Activated T-cell treated with anti-CD3 and anti-CD28 coated beads for 48 hours (primary cell): Measurements from ENCODE around the gene LSM7.
"Not testable (repeated sequence)": the region's sequence is repeated elsewhere in the genome, so short reads cannot be mapped to it uniquely, and the experiment has no call there.

Source experiments
- DNase-seq: peaks from one replicate; pipeline ENCODE4 v3.0.0-alpha.2; 2020; ENCODE audit warnings: low read depth

The LSM7 gene

DNA sequence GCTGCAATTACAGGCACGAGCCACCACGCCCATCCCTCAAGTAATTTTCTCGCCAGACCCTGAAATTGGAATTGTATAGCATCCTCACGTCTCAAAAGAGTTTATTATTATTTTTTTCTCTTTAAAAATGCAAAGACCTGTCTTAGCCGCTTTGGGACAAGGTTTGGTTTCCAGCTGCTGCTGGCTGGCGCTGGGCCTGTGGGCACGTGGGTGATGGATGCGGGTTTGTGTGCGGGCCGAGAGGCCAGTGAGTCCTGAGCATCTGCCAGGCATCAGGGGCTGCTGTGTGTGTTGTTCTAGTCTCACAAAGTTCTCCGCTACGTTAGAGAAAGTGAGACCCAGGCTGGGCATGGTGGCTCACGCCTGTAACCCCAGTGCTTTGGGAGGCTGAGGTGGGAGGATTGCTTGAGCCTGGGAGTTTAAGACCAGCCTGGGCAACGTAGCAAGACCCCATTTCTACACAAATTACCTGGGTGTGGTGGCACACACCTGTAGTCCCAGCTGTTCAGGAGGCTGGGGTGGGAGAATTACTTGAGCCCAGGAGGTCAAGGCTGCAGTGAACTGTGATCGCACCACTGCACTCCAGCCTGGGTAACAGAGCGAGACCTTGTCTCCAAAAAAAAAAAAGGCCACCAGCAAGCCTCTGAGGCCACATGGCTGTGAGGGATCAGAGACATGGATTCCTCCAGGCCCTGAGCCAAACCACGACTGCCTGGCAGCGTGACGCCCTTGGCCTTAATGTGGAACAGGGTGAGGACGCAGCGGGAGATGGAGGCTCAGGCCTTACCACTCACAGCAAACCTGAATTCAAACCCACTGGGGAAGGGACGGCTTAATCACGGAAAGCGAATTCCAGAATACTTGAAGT lies 27.0 kb upstream of the LSM7 start:
- DNase-seq, result no peak

DNA sequence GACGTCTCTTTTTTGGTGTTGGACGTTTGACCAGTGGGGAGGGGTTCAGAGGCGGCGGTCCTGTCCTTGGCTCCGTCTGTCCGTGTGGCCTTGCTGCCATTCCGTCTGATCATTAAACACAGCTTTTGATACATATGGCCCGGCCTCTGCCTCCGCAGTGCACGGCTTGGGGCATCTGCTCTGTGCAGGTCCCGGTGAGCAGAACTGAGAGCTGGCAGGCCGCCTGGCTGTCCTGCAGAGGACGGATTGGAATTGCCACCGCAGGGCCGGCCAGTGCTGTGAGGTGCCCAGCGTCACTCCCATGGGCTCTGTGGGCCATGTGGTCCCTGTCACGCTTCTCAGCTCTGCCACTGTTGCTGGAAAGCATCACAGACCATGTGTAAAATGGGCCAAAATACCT lies 26.3 kb upstream of the LSM7 start:
- no peak for DNase-seq

DNA sequence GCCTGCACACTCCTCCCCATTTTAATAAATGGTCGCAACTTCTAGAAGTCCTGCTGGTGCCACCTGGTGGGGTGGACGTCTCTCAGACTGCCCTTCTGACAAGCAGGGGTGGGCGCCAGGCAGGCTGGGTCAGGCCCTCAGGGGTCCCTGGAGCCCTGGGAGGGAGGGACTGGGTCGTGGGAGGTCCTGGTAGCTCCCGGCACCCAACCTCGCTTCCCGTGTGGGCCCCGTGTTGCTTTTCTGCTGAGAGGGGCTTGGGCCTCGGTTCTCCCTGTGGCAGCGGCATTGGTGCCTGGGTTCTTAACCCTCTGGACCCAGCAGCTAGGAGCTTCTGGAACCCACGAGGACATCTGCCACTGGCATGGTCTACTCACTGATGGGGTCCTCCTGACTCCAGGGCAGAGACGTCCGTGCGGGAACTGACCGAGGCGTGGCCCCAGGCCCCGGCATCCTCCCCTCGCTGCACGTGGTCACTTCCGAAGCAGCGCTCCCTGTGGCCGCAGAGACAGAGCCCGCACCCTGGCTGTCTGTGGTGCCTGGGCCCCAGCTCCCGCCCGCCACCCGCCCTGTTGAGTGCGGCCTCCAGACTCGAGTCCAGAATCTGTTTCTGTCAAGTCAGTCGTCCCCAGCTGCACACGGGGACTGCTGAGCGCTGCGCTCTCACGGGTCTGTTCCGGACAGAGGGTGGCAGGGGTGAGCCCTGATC lies 25.7 kb upstream of the LSM7 start:
- no peak for DNase-seq

DNA sequence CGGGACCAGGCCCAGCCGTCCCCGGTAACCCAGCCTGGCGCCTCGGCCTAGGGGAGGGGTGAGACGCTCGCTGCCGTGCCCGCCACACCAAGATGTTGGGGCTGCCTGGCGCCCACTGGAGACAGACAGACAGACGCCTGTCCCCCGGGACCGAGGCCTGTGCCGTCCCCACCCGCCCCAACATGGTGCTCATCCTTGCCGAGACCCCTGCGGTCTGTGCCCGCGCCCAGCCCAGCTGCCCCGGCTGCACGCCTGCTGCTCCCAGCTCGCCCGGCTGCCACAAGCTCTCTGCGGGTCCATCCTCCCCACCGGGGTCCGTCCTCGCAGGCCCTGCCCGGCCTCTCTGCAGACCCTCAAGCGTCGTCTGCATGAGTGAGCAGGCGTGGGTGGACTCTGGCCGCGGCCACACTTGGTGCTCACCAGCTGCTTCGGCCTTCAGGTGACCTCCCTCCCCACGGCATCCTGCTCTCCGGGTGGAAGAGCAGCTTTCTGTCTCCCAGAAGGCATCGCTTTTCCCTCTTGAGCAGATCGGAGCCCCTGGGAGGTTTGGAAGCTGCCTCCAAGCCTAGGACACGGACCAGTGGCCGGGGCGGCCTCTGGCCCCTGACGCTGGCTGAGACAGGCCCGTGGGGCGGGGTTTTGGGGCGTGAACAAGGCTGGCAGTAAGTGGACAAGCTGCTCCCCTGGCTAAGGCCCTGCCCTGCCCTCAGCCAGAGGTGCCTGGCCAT lies 24.9 kb upstream of the LSM7 start:
- DNase-seq, result no peak

DNA sequence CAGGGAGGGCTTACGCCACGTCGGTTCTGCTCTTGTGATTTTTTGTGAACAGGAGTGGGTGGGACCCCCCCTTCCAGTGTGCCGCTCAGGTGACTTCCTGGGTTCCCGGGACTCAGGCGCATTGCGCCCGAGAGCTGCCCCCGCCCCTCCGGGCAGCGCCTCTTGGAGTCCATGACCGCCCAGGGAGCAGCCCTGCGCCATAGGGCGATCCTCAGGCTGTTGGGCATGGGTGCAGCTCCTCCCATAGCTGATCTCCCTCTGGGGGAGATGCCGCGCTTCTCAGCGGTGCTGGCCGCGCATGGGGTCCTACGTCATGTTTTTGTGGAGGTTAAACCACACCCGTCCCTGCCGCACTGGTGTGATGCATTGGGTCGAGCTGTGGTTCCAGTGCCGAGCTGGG lies 23.7 kb upstream of the LSM7 start:
- no peak for DNase-seq

DNA sequence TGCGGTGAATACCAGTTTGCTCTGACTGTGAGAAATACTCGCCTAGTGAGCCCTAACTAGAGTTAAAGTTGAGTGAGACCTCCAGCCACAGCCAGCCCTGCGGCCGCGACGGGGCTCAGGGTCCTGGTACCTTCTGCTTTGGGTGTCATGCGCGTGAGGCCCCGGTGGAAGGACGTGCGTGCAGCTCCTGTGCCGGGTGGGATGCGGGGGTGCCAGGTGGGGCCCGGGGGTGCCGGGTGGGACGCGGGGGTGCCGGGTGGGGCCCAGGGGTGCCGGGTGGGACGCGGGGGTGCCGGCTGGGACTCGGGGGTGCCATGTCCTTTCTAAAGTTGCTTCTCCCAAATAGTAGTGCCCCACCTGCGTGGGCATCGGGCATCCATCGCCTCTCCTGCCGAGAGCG lies 23.2 kb upstream of the LSM7 start:
- no peak for DNase-seq

DNA sequence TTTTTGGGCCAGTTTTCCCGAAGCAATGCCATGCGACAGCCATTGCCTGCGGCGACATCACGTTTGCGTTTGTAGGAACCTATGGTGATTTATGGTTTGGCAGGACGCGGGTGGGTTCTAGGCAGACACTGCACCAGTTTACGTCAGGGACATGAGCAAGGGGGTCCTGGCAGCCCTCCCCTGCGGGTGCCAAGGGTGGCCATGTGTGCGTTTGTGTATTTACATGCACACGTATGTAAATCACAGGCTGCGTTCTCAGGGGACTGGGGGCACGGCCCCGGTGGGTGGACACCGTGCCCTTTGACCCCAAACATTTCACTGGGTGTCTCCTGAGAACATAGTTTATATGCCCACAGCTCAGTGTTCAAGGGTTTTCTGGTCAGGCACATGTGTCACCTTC lies 22.3 kb upstream of the LSM7 start:
- no peak for DNase-seq

DNA sequence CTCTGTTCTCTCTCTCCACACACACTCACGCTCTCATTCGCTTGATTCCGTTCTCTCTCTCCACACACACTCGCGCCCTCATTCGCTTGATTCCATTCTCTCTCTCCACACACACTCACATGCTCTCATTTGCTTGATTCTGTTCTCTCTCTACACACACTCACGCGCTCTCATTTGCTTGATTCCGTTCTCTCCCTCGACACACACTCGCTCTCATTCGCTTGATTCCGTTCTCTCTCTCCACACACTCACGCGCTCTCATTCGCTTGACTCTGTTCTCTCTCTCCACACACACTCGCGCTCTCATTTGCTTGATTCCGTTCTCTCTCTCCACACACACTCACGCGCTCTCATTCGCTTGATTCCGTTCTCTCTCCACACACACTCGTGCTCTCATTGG lies 21.4 kb upstream of the LSM7 start:
- not testable (repeated sequence) for DNase-seq

DNA sequence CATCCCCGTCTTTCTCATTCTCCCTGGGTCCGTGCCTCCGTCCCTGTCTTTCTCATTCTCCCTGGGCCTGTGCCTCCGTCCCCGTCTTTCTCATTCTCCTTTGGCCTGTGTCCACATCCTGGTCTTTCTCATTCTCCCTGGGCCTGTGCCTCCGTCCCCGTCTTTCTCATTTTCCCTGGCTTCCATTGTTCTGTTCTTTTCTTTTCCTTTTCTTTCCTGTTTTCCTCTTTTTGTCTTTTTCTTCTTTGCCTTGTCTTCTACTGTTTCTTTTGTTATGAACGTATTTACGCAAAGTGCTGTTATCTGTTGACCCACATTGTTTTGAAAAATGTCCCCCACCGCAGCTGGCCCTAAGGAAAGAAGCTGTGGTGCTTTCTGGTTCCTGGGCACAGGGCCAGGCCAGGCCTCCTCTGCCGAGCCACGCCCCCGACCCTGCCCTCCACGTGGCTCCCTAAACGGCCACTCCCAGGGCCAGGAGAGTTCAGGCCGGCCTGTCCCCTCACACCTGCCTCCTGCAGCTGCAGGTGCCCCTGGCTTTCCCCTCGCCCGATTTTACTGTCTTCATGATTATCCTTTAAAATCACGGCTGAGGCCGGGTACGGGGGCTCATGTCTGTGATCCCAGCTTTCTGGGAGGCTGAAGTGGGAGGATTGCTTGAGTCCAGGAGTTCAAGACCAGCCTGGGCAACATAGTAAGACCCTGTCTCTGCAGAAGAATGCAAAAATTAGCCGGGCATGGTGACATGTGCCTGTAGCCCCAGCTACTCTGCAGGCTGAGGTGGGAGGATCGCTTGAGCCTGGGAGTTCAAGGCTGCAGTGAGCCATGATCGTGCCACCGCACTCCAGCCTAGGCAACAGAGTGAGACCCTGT lies 17.6 kb upstream of the LSM7 start:
- DNase-seq, result no peak

DNA sequence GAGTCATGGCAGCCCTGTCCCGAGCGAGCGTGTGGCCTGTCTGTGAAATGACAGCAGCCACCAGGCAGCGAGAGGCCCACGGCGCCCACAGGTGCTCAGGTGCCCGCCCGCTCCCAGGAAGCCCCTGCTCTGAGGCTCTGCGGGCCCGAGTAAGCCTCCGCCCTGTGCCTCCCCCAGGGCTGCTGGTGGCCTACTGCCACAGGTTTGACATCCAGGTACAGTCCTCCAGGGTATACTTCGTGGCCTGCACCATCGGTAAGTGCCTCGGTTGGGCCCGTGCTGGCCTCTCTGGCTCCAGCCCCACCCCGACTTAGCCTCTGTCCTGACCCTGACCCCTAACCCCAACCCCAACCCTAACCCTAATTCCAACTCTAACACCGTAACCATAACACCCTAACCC lies 16.7 kb upstream of the LSM7 start:
- no peak for DNase-seq

DNA sequence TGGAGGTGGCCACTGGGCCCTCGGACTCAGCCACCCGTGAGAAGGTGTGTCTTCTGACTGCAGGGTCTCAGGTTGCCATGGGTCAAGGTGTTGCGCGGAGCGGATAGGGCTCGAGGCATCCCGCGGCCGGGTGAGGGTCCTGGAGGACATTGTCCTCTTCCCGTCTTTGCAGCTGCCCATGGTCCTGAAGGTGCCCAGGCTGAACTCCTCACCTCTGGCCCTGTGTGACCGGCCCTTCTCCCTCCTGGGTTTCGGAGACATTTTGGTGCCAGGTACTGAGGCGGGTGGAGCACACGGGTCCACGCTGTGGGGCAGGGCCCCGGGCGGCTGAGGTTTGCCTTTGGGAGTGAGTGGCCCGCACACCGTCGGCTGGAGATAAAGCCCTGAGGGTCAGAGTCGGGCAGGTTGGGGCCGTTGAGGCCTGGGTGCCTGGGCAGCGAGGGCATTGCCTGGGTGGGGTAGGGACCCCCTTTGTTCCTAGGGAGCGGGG lies 16.0 kb upstream of the LSM7 start:
- no peak for DNase-seq

DNA sequence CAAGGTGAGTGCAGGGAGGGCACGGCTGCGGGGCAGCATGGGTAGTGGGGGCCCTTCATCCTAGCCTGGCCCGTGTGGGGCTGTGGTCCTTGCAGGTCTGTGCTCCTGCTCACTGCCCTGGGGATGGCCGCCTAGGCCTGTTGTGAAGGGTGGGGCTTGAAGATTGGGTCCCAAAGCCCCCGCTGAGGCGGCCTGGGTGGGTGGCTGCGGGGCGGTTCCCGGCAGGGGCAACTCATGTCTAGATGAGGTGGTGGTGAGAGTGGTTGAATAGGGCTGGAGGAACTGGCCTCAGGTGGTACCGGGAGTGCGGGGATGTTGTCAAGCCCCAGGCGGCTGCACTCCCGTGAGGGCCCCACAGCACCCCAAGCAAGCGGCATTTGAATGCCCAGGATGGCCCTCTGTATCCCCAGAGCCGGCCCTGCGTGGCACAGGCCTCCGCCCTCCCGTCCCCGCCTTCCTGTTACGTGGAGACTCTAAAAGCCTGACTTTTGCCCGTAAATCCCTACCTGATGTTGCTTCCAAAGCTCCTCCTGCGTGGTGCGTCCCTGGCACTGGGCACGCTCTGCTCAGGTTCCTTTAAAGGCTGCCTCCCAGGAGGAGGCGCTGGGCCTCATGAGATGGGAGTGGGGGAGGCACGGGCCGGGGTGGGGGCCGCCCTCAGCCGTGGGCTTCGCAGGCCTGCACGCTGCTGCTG lies 15.1 kb upstream of the LSM7 start:
- no peak for DNase-seq

DNA sequence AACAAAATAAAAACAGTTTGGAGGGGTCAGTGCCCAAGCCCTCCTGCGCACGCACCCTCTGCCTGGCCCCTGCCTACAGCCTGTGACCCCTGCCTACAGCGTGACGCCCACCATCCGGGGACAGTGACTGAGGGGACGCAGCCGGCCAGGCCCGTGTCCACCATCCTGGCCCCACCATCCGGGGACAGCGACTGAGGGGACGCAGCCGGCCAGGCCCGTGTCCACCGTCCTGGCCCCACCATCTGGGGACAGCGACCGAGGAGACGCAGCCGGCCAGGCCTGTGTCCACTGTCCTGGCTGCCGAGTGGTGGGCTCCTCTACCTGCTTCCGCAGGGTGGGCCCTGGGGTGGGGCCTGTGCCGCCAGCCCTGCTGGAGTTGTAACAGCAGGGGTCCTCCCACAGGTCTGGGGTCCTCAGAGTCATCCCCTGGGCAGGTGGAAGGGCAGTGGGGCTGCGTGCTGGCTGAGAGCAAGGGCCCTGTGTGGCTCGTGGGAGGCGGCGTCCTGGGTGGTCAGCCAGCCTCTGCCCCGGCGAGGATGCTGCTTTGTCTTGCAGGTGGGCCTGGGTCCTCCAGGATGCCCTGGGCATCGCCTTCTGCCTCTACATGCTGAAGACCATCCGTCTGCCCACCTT lies 14.4 kb upstream of the LSM7 start:
- DNase-seq, result no peak

DNA sequence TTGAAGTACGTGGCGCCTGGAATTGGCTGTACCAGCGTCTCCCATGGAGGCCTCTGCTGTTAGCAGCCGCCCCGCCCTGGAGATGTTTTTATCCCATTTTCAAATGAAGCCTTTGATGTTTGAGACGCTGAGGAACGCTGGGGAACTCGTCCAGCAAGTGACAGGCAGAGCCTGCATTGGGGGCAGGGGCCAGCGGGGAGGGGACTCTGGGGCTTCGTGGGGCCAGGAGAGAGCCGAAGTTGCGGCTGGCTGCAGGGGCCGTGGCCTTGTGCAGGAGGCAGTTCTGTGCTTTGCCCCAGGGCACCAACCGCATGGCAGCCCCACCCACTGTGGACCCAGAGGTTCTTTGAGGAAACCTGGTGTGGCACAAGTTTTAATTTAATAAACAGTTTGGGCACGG lies 13.6 kb upstream of the LSM7 start:
- no peak for DNase-seq

DNA sequence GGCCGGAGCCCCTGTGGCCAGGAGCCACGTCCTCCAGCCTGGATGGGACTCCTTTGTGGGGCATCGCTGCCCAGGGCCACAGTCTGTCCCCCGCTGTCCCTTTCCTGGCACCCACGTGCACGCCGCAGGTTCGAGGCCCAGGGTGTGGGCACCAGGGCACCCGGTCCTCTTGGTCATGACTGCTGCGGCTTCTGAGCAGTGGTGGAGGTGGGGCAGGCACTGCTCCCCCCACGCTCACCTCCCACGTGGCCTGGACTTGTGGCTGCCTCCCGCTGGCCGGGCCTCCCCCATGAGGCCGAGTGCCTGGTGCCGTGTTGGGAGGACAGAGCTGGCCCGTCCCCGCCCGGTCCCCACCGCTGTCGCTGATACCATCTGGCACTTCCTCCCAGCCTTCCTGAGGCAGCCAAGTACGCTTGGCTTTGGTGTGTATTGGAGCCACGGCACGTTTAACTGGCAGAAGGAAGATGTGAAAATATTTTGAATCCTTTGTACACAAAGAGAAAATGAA lies 12.9 kb upstream of the LSM7 start:
- DNase-seq, result no peak

DNA sequence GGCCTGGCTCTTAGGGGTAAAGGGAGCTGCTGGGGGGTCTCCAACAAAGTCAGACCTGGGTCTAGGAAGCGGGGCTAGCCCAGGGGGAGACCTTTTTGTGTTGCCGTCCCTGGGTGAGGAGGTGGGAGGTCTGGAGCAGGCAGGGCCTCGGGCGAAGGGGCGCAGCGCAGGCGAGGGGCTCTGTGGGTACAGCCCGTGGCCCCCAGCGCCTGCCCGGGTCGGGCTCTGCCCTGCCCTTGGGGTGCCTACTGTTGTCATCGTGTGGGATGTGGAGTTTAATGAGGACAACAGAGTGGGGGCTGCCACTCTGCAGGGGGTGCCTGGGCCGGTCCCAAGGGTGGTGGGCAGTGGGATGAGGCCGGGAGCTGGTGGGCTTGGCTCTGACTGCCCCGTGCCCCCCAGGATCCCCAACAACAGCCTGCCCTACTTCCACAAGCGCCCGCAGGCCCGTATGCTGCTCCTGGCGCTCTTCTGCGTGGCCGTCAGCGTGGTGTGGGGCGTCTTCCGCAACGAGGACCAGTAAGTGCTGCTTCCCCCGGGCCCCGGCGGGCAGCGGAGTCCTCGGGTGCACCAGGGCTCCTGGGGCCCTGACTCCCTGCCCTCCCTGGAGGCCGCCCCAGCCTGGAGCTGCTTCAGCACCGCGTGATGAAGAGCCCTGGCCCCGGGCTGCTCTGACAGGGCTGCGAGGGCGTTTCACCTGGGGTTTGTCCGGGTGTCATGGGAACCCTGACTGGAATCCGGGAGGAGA lies 12.3 kb upstream of the LSM7 start:
- no peak for DNase-seq

DNA sequence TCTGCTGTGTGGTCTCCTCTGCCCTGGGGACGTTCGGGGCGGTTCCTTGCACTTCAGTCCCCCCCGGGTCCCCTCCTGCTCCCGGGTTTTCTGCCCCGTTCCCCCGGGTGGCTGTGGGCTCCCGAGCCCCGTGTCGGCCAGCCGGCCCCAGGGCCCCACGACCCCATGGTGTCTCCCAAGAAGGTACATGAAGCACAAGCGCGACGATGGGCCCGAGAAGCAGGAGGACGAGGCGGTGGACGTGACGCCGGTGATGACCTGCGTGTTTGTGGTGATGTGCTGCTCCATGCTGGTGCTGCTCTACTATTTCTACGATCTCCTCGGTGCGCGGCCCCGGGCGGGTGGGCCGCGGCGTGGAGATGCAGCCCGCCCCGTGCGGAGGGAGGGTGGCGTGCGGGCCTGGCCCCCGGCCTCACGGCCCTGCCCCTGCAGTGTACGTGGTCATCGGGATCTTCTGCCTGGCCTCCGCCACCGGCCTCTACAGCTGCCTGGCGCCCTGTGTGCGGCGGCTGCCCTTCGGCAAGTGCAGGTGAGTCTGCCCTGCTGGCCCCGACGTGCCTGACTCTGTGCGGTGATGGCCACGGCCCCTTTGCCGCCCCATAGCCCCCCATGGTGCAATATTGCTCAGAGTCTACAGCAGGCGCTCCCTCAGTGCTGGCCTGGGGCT lies 11.4 kb upstream of the LSM7 start:
- DNase-seq, result no peak

DNA sequence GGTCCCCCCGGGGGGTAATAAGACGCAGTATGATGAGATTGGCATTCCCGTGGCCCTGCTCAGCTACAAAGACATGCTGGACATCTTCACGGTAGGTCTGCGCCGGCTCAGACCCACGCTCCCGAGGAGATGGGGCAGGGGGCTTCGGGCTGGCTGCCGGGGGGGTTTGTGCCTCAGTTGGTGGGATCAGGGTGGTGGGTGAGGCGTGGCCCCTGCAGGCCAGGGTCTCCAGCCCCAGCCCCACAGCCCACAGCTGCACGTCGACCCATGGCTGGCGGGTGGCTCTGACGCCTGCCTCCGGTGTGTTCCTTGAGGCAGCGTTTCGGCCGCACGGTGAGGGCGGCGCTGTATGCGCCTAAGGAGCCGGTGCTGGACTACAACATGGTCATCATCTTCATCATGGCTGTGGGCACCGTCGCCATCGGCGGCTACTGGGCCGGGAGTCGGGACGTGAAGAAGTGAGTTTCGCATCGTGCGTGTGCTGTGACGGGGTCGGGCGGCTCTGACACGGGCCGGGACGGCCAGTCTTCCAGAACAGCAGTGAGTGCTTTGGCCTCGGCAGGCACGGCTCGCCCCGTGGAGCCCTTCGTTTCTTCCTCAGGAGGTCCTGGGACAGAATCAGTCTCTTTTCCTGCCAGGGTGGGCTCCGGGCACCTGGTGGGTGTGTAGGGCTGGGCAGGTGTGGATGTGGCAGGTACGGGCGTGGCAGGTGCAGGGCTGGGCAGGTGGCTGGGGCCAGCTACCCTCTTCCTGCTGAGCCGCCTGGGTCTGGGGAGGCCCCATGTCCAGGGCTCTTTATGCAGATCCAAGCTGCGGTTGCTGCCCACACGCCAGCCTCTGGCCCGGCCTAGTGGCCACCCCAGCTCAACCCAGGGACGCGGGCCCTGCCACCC lies 10.6 kb upstream of the LSM7 start:
- DNase-seq, result no peak
